Tibial nerve (tissue), 3 donors: ENCODE results near the gene USP34.

ENCODE experiments used
- POLR2A ChIP-seq, 2 donors: fragments of 450-650 bp; IDR thresholded peaks; one replicate each; pipeline ENCODE4 v1.6.1; 2017; ENCODE audit warnings: antibody characterized with exemption in 2 of 2, mild to moderate bottlenecking in 2 of 2, moderate library complexity in 2 of 2
- TF ChIP-seq, protein P1 (sequence below), 5 experiments: fragments of 200-600 bp in 3 of 5; fragments of 450-650 bp in 2 of 5; sonication (generic) in 3 of 5; IDR thresholded peaks; one replicate each; pipeline ENCODE4 v1.5.1; 2016 to 2019; ENCODE audit warnings: antibody characterized with exemption in 5 of 5, mild to moderate bottlenecking in 3 of 5, moderate library complexity in 2 of 5

DNA sequence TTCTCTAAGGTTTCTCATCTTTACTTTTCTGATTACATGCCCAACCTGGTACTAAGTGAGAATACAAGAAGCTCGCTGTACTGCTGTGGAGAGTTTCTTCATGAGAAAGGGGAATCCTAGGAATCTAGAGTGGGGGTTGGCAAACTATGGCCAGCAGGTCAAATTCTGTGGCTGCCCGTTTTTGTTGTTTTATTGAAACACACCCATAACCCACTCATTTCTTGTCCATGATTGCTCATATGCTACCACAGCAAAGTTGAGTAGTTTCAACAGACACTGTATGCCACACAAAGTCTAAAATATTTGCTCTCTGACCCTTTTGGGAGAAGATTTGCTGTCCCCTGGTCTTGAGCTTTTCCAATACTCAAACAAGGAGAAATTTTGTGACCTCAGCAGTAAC lies 250.1 kb downstream of the USP34 start:
- TF ChIP-seq, protein P1, sequence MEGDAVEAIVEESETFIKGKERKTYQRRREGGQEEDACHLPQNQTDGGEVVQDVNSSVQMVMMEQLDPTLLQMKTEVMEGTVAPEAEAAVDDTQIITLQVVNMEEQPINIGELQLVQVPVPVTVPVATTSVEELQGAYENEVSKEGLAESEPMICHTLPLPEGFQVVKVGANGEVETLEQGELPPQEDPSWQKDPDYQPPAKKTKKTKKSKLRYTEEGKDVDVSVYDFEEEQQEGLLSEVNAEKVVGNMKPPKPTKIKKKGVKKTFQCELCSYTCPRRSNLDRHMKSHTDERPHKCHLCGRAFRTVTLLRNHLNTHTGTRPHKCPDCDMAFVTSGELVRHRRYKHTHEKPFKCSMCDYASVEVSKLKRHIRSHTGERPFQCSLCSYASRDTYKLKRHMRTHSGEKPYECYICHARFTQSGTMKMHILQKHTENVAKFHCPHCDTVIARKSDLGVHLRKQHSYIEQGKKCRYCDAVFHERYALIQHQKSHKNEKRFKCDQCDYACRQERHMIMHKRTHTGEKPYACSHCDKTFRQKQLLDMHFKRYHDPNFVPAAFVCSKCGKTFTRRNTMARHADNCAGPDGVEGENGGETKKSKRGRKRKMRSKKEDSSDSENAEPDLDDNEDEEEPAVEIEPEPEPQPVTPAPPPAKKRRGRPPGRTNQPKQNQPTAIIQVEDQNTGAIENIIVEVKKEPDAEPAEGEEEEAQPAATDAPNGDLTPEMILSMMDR (IDR thresholded peaks at IDR 0.05): no peak
- TF ChIP-seq POLR2A (IDR thresholded peaks at IDR 0.05): no peak
